GM12872 (cell line): ENCODE data around the gene TVP23C.
"Not testable (repeated sequence)": the region's sequence is repeated elsewhere in the genome, so short reads cannot be mapped to it uniquely, and the experiment has no call there.

Experiments used
- TF ChIP-seq, protein P1 (sequence below): IDR thresholded peaks from 3 replicates; pipeline ENCODE4 v1.5.1; 2011; ENCODE audit warnings: low read depth, mild to moderate bottlenecking, low read length, moderate library complexity; ENCODE audit not compliant: insufficient read depth

TVP23C gene

DNA sequence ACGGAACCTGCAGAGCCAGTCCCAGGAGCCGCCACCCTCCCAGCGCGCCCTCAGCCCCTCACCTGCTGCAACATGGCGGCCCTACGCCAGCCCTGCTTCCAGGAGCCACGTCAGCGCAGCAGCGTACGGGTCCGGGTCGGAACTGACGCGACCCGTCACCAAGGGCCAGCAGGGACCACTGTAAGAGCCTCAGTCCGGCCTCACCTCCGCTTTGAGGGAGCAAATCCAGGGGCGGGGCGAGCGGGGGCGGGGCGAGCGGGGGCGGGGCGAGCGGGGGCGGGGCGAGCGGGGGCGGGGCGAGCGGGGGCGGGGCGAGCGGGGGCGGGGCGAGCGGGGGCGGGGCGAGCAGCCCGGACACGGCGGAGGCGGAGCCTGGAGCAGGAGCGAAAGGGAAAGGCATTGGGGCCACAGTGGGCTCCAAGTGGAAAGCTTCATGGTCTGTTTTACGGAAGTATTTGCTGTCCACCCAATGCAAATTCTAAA is at the start of gene TVP23C:
TVP23C (minus strand) TSS at position 109 of the 483 bp plus-strand sequence; CDS start at position 74, 35 bp downstream.
- TF ChIP-seq, protein P1, sequence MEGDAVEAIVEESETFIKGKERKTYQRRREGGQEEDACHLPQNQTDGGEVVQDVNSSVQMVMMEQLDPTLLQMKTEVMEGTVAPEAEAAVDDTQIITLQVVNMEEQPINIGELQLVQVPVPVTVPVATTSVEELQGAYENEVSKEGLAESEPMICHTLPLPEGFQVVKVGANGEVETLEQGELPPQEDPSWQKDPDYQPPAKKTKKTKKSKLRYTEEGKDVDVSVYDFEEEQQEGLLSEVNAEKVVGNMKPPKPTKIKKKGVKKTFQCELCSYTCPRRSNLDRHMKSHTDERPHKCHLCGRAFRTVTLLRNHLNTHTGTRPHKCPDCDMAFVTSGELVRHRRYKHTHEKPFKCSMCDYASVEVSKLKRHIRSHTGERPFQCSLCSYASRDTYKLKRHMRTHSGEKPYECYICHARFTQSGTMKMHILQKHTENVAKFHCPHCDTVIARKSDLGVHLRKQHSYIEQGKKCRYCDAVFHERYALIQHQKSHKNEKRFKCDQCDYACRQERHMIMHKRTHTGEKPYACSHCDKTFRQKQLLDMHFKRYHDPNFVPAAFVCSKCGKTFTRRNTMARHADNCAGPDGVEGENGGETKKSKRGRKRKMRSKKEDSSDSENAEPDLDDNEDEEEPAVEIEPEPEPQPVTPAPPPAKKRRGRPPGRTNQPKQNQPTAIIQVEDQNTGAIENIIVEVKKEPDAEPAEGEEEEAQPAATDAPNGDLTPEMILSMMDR = not testable (repeated sequence)

DNA sequence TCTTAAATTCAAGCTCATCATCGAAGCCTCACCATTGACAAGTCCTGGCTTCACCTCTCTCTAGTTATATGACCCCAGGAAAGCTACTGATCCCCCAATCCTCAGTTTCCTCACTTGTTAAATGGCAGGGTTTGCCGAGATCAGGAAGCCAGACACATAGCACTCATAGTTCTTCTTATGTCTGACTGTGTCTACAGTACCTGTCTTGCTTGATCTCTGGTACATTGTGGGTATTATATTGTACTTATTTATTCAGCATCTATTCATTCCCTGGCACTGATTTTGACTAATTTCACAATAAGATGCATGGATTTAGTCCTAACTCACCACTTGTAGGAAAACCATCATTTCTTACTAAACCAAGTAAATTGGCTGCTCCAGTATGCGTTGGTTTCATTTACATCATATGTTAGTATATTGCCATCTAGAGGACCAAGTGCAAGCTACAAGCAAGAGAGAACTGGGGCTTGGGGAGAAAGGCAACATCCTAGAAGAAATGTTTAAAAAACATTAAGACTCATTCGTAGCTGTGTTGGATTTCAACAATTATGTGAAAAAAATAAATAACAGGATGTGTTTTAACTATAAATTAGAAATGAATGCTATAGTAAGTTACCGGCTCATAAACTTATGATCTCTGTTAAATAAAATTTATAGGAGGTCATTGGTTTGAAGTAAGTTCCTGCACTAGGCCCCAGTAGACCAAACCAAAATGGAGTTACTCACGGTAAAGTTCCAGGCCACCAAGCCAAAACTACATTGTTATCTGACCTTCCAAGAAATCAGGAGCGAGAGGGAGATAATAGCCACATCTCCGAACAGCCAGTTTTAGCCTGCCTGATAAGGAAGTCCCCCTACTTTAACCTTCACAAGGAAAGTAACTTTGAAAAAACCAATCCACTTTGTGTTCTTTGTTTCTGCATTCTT is 36.7 kb downstream of the TVP23C start:
- TF ChIP-seq, protein P1 = peak; percentile 30

DNA sequence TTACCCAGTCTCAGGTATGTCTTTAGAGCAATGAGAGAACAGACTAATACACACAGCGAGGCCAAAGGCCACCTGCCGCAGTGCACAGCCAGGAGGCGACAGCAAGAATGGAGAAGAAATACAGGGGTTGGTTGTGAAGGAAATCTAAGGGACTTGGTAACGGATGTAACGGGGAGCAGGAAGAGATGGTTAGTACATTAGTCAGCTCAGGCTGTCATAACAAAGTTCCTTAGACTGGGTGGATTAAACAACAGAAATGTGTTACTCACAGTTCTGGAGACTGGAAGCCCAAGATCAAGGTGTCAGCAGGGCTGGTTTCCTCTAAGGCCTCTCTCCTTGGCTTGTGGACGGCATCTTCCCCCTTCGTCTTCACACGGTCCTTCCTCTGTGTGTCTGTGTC is 47.1 kb downstream of the TVP23C start:
- TF ChIP-seq, protein P1 = no peak

DNA sequence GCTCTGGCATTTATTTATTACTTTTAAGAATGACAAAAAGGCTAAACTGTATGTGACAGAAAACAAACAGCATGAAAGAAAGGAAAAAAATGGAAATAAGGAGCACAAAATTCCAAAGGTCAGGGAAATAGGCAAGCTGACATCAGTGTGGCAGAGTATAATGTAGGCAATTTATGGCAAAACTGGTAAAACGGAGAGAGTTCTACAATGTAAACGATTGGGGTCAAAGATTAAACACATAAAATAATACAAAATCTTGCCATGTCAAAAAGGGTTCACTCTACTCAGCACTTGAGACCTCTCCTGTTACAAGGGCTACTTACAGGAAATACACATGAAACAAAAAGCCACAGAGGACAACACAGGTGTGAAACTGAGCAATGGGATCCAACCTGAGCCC is 48.8 kb downstream of the TVP23C start:
- TF ChIP-seq, protein P1 = no peak

DNA sequence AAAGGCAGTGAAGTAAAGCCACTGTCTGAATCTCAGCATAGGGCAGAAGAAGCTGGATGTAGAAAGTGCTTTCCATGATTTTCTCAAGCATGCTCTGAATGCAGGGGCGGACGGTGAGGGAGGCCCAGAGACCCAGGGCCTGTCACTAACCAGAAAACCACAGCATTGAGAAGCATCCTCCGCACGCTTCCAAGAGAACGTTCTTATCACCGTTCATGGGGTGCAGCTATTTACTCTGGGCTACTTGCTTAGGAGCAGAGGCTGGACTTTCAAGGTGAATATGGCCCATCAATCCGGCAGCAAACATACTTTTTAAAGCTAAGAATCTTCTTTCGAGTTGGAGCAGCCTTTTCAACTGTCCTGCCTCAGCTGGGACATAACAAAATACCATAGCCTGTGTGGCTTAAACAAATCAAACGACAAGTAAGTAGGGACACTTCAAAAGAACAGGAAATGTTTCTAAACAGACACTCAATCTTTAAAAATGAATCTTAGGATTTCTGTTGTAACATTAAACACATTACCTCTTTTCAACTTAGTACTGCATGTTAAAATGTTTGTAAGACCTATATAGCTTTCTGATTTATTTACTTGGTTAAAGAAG is 49.3 kb downstream of the TVP23C start:
- TF ChIP-seq, protein P1 = no peak

DNA sequence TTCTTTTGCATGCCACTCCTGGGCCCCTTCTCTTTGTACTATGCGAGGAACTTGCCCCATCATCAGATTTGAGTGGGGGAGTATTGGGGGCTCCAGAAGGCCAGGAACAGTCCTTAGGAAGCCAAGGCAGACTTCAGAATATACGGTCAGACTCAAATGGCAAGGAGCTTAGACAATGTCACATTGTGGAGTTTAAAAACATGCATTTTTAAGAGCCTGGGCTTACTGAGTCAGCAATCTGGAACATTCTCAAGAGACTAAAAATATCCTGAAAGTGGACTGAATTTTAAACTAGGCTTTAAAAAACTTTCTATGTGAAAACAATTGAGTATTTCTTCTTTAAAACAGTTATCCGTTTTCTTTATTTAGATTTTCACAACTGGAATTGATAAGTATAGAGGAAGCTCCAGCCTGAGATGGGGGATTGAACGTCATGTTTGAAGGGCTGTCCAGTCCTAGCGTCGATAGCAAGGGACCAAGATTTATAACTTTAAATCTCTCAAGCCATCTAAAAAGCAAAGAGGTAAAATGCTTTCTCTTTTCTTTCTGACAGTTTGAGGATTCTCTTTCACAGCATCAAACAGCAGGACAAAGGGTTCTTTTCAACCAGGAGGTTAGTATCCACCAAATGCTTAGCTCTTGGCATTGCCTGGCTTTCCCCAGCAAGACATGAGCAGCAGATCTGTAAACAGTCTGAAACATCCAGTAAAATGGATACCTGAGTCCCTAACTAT is 50.1 kb downstream of the TVP23C start:
- TF ChIP-seq, protein P1 = no peak

DNA sequence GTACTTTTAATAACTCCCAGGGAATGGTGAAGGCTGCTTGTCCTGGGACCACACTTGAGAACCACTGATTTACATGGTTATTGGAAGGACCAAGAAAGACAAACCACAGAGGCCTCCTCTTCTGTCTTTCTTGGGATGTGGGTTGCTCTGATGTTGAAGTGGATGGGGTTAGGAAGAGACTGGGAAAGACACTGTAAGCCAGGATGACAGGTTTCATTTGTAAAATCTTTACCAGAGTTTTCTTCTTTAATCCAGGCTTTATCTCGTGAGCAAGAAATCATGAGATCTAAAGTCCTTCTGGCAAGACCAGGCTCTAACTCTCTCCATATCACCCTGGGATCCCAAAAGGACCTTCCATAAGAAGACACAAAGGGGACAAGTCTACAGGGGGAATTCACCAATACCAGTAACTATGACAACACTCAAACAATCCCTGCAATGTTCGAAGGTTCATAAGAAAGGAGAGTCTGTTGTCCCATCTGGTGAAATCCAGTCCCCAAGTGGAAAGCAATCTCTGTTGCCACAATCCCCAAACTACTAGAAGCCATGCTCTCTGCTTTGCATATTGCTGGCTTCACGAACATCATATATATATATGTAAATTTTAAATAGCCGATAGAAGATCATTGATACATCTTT is 51.1 kb downstream of the TVP23C start:
- TF ChIP-seq, protein P1 = no peak
